SU-DHL-6 (cell line): ENCODE data around the gene CASP3.

Experiments used
- H2AFZ ChIP-seq: fragments of 200-600 bp; sonication (generic); 2 replicates; pipeline ENCODE4 v1.6.1; 2014; ENCODE audit warnings: low read depth, mild to moderate bottlenecking, moderate library complexity, mixed read lengths, antibody characterized with exemption, low read length; ENCODE audit not compliant: severe bottlenecking
- H3F3A ChIP-seq: fragments of 200-600 bp; shearing (Covaris generic); 2 replicates; pipeline ENCODE4 v1.6.0; 2016; ENCODE audit warnings: antibody characterized with exemption, mild to moderate bottlenecking; ENCODE audit not compliant: insufficient read depth
- H3K27ac ChIP-seq: fragments of 200-600 bp; sonication (generic); 2 replicates; pipeline ENCODE4 v1.5.1; 2016; ENCODE audit warnings: low read depth, mild to moderate bottlenecking, low read length, moderate library complexity, mixed read lengths
- H3K27me3 ChIP-seq: fragments of 200-600 bp; sonication (generic), shearing (Covaris generic); 2 replicates; pipeline ENCODE4 v1.6.0; 2014; ENCODE audit warnings: mild to moderate bottlenecking, low read length
- H3K36me3 ChIP-seq: fragments of 200-600 bp; sonication (generic); 2 replicates; pipeline ENCODE4 v1.6.1; 2014; ENCODE audit warnings: mild to moderate bottlenecking, low read length, mixed read lengths
- H3K4me2 ChIP-seq: fragments of 300-600, 200-600 bp; shearing (Covaris generic), sonication (generic); 2 replicates; pipeline ENCODE4 v1.6.0; 2014; ENCODE audit warnings: low read length, low read depth, mild to moderate bottlenecking; ENCODE audit not compliant: poor library complexity, severe bottlenecking
- H3K4me3 ChIP-seq: fragments of 200-600 bp; sonication (generic); 2 replicates; pipeline ENCODE4 v1.5.1; 2014; ENCODE audit warnings: antibody characterized with exemption, low read length, mild to moderate bottlenecking, mixed read lengths; ENCODE audit not compliant: insufficient read depth, poor library complexity, severe bottlenecking
- H3K79me2 ChIP-seq: fragments of 200-600 bp; sonication (generic); 2 replicates; pipeline ENCODE4 v1.6.1; 2014; ENCODE audit warnings: mild to moderate bottlenecking, low read length, moderate library complexity; ENCODE audit not compliant: insufficient read depth
- H3K9ac ChIP-seq: fragments of 200-600 bp; sonication (generic); 2 replicates; pipeline ENCODE4 v1.7.0; 2014; ENCODE audit warnings: mild to moderate bottlenecking, low read length
- H3K9me2 ChIP-seq: fragments of 200-600 bp; sonication (generic); replicated peaks from 2 replicates; pipeline ENCODE4 v1.6.1; 2014; ENCODE audit warnings: low read length; ENCODE audit not compliant: insufficient read depth
- H3K9me3 ChIP-seq: fragments of 200-600 bp; sonication (generic); 2 replicates; pipeline ENCODE4 v1.6.1; 2014; ENCODE audit warnings: low read length, mixed read lengths; ENCODE audit not compliant: insufficient read depth
- H4K20me1 ChIP-seq: fragments of 200-600 bp; sonication (generic); 2 replicates; pipeline ENCODE4 v1.6.1; 2014; ENCODE audit warnings: low read depth, mild to moderate bottlenecking, antibody characterized with exemption, low read length, moderate library complexity, mixed read lengths
- CTCF ChIP-seq: fragments of 200-600 bp; sonication (generic); IDR thresholded peaks from one replicate; pipeline ENCODE4 v1.5.1; 2017; ENCODE audit warnings: antibody characterized with exemption, mild to moderate bottlenecking, low read length, moderate library complexity; ENCODE audit not compliant: insufficient read depth, poor library complexity, severe bottlenecking
- EZH2phosphoT487 ChIP-seq: fragments of 200-600 bp; sonication (generic), shearing (Covaris generic); conservative IDR thresholded peaks from 2 replicates; pipeline ENCODE4 v1.6.1; 2018; ENCODE audit warnings: mild to moderate bottlenecking, antibody characterized with exemption, low read length, moderate library complexity, mixed read lengths

CASP3 gene

DNA sequence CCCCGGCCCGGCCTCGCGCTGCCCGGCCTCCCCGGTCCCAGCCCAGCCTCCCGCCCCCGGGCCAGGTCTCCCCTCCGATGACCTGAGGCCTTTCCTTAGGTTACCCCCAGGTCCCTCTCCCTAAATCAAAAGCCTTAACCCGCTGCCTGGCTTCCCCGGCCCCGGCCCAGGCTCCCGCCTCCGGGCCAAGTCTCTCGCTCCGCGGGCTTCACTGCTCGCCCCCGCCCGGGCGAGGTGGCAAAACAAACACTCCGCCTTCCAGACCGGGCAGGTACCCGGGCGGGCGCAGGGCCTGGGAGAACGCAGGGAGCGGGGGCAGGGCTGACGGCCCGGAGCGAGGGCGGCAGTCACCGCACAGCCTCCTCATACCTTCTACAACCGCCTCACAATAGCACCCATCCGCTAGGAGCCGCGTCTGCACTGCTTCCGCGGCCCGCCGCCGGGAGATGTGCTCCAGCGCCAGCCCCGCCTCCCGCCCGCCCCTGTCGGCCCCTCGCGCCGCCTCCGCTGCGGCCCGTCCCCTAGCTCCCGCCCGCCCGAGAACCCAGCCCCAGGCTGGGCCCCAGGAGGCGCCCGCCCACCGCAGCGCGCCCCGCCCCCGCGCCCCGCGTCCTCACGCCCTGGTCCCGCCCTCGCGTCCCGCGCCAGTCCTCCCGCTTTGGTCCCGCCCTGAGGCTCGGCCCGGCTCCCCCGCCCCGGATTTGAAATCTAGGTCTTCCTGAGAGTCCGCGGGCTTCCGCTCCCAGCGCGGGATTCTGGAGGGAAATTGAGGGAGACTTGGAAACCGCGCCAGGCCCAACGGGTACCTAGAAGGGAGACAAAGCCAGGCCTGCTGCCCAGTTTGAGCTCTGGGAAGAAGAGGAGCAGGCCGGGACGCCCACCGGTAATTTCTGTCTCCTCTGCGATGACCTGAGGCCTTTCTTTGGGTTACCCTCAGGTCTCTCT, at the start of gene CASP3, which contains the start of gene PRIMPOL:
TSS of gene CASP3 (minus strand) at position 422 of the 945 bp plus-strand sequence. CDS start 10,994 bp downstream, outside the sequence.
TSS of gene PRIMPOL (plus strand) at position 713 of the 945 bp plus-strand sequence. CDS start 7,403 bp downstream, outside the sequence.
- Histone ChIP-seq H3K27me3 (no peaks in the 10 kb centered on the region), H3K27ac (peak within 1 kb of the TSS; percentile 71), H3K9me3 (no peaks in the 10 kb centered on the region), H3K9me2 (no peaks in the 10 kb centered on the region), H2AFZ (peak within 1 kb of the TSS; percentile 99), H3K4me2 (peak within 1 kb of the TSS; percentile 85), H3K36me3 (0 out of 2 replicates have a peak, but pooled peaks cover 15% of the 10 kb centered on the region), H3K79me2 (peaks cover 48% of the 10 kb centered on the region), H4K20me1 (no peaks in the 10 kb centered on the region), H3F3A (peaks cover 9% of the 10 kb centered on the region), H3K9ac (peak within 1 kb of the TSS; percentile 94), H3K4me3 (peak within 1 kb of the TSS; percentile 95)
- TF ChIP-seq CTCF (no peak), EZH2phosphoT487 (no peak)

GRCh38 chr4:184697956-184698355, 48.7 kb upstream of the CASP3 start:
- Histone ChIP-seq H3K27me3 (no peaks in the 10 kb centered on the region), H3K27ac (no peak overlapping the region), H3K9ac (no peak overlapping the region), H3K36me3 (peaks cover 51% of the 10 kb centered on the region), H3K79me2 (no peaks in the 10 kb centered on the region), H3K4me2 (no peak overlapping the region), H3F3A (peaks cover 7% of the 10 kb centered on the region; the same call in 1 of the 2 replicates), H3K4me3 (no peak overlapping the region), H3K9me2 (no peaks in the 10 kb centered on the region), H2AFZ (no peak overlapping the region), H4K20me1 (no peaks in the 10 kb centered on the region), H3K9me3 (no peaks in the 10 kb centered on the region)
- TF ChIP-seq EZH2phosphoT487 (no peak), CTCF (no peak)

DNA sequence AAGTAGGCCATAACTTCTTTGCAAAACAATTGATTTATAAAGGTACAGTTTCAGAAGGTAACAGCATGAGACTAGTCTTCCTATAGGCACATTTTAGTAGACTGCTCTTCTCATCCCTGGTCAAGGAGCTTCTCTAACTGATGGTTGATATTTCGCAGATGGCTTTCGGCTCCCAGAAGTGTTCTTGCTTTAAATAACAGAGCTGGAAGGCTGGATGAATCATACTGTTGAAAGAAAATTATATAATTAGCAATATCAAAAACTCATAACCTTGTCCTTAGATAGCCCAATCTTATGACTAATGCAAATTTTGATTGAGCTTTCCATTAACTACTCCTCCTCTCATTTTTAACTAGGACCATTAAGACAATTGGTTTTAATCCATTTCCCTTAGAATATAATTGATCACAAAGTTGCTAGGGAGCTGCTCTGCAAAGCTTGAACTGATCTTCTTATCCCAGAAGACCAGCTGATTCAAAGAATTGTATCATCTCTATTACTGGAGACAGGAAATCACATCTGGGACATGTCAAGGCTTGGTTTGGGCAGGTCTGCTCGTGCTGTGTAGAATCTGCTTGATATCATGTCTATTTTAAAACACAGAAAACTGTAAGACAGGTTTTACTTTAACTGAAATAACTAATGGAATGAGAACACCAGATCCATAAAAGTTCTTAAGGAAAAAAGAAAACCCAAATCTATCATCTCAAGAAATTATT, 46.1 kb upstream of the CASP3 start:
- no peak overlapping the region for H3K4me3 ChIP-seq
- peaks cover 56% of the 10 kb centered on the region for H3K36me3 ChIP-seq
- no peaks in the 10 kb centered on the region for H3K79me2 ChIP-seq
- no peak overlapping the region for H3K9ac ChIP-seq
- no peaks in the 10 kb centered on the region for H3K9me2 ChIP-seq
- H3K27me3 ChIP-seq: no peaks in the 10 kb centered on the region
- no peak overlapping the region for H2AFZ ChIP-seq
- H3F3A ChIP-seq: peaks cover 25% of the 10 kb centered on the region; the same call in 1 of the 2 replicates
- no peak overlapping the region for H3K4me2 ChIP-seq
- no peak for TF ChIP-seq EZH2phosphoT487
- no peak for TF ChIP-seq CTCF
- H4K20me1 ChIP-seq: no peaks in the 10 kb centered on the region
- H3K27ac ChIP-seq: no peak overlapping the region
- H3K9me3 ChIP-seq: no peaks in the 10 kb centered on the region
